Neural crest cell (in vitro differentiated cells): Measurements from ENCODE around the gene ARHGEF19. TPM values are rescaled to one million over a fixed set of nuclear protein-coding genes. Genes with fewer than 3 reads are reported as not detected.
A peak's percentile ranks its signal among the peaks of the same experiment; 100 is the strongest.

Source experiments
- DNase-seq: peaks from one replicate; pipeline ENCODE4 v3.0.0; 2021; ENCODE audit warnings: low read depth, mixed read lengths, low spot score
- H3K27ac Mint-ChIP-seq: one replicate; pipeline ENCODE4 v1.8.0; 2021; ENCODE audit warnings: mild to moderate bottlenecking, mixed read lengths; ENCODE audit not compliant: unreplicated experiment
- H3K27me3 Mint-ChIP-seq: 2 replicates; pipeline ENCODE4 v1.8.0; 2021; ENCODE audit warnings: low read depth, mild to moderate bottlenecking, mixed read lengths
- H3K36me3 Mint-ChIP-seq: 2 replicates; pipeline ENCODE4 v1.8.0; 2021; ENCODE audit warnings: low read depth, mild to moderate bottlenecking, mixed read lengths
- H3K4me1 Mint-ChIP-seq: 2 replicates; pipeline ENCODE4 v1.8.0; 2021; ENCODE audit warnings: mixed read lengths
- H3K4me3 Mint-ChIP-seq: one replicate; pipeline ENCODE4 v1.8.0; 2021; ENCODE audit warnings: mild to moderate bottlenecking, mixed read lengths
- H3K9me3 Mint-ChIP-seq: 2 replicates; pipeline ENCODE4 v1.8.0; 2021; ENCODE audit warnings: mixed read lengths
- CTCF ChIP-seq: fragments of 200-600 bp; sonication (generic); conservative IDR thresholded peaks from 2 replicates; pipeline ENCODE4 v1.5.0; 2021; ENCODE audit warnings: antibody characterized with exemption, mild to moderate bottlenecking
- total RNA-seq: library from RNA; stranded (reverse); gene quantifications from 2 replicates; pipeline ENCODE4 v1.2.1, GENCODE V29; 2021

Gene ARHGEF19
- total RNA-seq, 1 donor from 2014 or later, result 9.0 TPM

- Mint-ChIP-seq H3K9me3 (no peaks in the 10 kb centered on the region), H3K4me3 (peak overlapping the region; percentile 54), H3K27ac (peak overlapping the region; percentile 35), H3K27me3 (no peaks in the 10 kb centered on the region), H3K4me1 (peaks cover 48% of the 10 kb centered on the region), H3K36me3 (no peaks in the 10 kb centered on the region)
- no peak for DNase-seq
- TF ChIP-seq CTCF, result no peak
Measured at GRCh38 chr1:16162163-16162822, 50.2 kb downstream of the ARHGEF19 start.

GRCh38 chr1:16161717-16162116 lies 50.7 kb downstream of the ARHGEF19 start:
- no peak for DNase-seq
- no peak for TF ChIP-seq CTCF
- Mint-ChIP-seq H3K27ac (peak overlapping the region; percentile 35), H3K27me3 (no peaks in the 10 kb centered on the region), H3K9me3 (no peaks in the 10 kb centered on the region), H3K36me3 (no peaks in the 10 kb centered on the region), H3K4me3 (peak overlapping the region; percentile 54), H3K4me1 (peaks cover 48% of the 10 kb centered on the region)

GRCh38 chr1:16158993-16159831 lies 53.2 kb downstream of the ARHGEF19 start:
- H3K9me3 Mint-ChIP-seq, result no peaks in the 10 kb centered on the region
- peaks cover 34% of the 10 kb centered on the region for H3K4me1 Mint-ChIP-seq
- no peaks in the 10 kb centered on the region for H3K27me3 Mint-ChIP-seq
- DNase-seq, result no peak
- H3K36me3 Mint-ChIP-seq, result no peaks in the 10 kb centered on the region
- H3K27ac Mint-ChIP-seq, result no peak overlapping the region
- TF ChIP-seq CTCF, result no peak
- peak overlapping the region; percentile 22 for H3K4me3 Mint-ChIP-seq

- no peaks in the 10 kb centered on the region for H3K27me3 Mint-ChIP-seq
- H3K4me3 Mint-ChIP-seq, result peak overlapping the region; percentile 2
- H3K4me1 Mint-ChIP-seq, result peaks cover 37% of the 10 kb centered on the region
- no peak for TF ChIP-seq CTCF
- no peaks in the 10 kb centered on the region for H3K9me3 Mint-ChIP-seq
- no peaks in the 10 kb centered on the region for H3K36me3 Mint-ChIP-seq
- H3K27ac Mint-ChIP-seq, result no peak overlapping the region
- no peak for DNase-seq
Measured at GRCh38 chr1:16158025-16158424, 54.4 kb downstream of the ARHGEF19 start.

GRCh38 chr1:16156848-16157495 lies 55.5 kb downstream of the ARHGEF19 start:
- no peaks in the 10 kb centered on the region for H3K9me3 Mint-ChIP-seq
- H3K27ac Mint-ChIP-seq, result no peak overlapping the region
- peak overlapping the region; percentile 96 for H3K4me3 Mint-ChIP-seq
- DNase-seq, result no peak
- peaks cover 38% of the 10 kb centered on the region for H3K4me1 Mint-ChIP-seq
- no peaks in the 10 kb centered on the region for H3K36me3 Mint-ChIP-seq
- TF ChIP-seq CTCF, result no peak
- no peaks in the 10 kb centered on the region for H3K27me3 Mint-ChIP-seq
